Measurements from ENCODE around the gene METTL8.

Gene METTL8

DNA sequence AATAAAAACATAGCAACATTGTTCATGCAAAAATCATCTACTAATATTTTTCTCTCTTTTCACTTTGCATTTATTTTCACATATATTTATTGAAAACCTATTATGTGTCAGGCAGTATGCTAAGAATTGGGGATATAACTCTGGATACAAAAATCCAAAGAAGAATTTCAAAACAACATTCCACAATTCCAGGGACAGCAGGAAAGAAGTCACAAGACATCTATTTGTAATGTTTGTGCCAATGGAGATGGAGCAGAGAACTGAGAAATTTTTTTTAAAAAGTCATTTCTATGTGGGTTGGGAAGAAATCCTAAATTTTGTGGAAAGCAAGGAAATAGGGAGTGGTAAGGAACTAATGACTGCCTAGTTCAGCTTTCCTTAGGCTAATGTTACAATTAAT lies 144.5 kb downstream of the METTL8 start:
- DNase-seq (no peak), ATAC-seq (ENCODE audit: insufficient read depth, low read depth) (no peak)
- Histone ChIP-seq H3K4me3 (ENCODE audit: low read depth in 1 of 2, low read length in 2 of 2) (no peak overlapping the region), H3K4me2 (ENCODE audit: insufficient read depth, low read length) (no peak overlapping the region), H3K9me3 (ENCODE audit: insufficient read depth, low read length, severe bottlenecking) (no peaks in the 10 kb centered on the region), H3K4me1 (ENCODE audit: insufficient read depth, low read length) (no peaks in the 10 kb centered on the region), H3K9ac (ENCODE audit: low read depth, low read length) (no peak overlapping the region), H3K27me3 (ENCODE audit: insufficient read depth, low read length, poor library complexity) (no peaks in the 10 kb centered on the region), H3K36me3 (ENCODE audit: insufficient read depth, low read length) (no peaks in the 10 kb centered on the region), H4K20me1 (ENCODE audit: insufficient read depth, low read length) (no peaks in the 10 kb centered on the region), H3K27ac (ENCODE audit: low read length) (no peak overlapping the region), H2AFZ (ENCODE audit: low read depth, low read length) (no peak overlapping the region), H3K79me2 (ENCODE audit: insufficient read depth, low read length) (no peaks in the 10 kb centered on the region)
- TF ChIP-seq, protein P1, sequence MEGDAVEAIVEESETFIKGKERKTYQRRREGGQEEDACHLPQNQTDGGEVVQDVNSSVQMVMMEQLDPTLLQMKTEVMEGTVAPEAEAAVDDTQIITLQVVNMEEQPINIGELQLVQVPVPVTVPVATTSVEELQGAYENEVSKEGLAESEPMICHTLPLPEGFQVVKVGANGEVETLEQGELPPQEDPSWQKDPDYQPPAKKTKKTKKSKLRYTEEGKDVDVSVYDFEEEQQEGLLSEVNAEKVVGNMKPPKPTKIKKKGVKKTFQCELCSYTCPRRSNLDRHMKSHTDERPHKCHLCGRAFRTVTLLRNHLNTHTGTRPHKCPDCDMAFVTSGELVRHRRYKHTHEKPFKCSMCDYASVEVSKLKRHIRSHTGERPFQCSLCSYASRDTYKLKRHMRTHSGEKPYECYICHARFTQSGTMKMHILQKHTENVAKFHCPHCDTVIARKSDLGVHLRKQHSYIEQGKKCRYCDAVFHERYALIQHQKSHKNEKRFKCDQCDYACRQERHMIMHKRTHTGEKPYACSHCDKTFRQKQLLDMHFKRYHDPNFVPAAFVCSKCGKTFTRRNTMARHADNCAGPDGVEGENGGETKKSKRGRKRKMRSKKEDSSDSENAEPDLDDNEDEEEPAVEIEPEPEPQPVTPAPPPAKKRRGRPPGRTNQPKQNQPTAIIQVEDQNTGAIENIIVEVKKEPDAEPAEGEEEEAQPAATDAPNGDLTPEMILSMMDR (IDR thresholded peaks at IDR 0.05; ENCODE audit: borderline replicate concordance, extremely low read depth, low read length, poor library complexity, severe bottlenecking): no peak
- no peak for TF ChIP-seq EZH2 (IDR thresholded peaks at IDR 0.05; ENCODE audit: borderline replicate concordance, low read depth, low read length, severe bottlenecking)

DNA sequence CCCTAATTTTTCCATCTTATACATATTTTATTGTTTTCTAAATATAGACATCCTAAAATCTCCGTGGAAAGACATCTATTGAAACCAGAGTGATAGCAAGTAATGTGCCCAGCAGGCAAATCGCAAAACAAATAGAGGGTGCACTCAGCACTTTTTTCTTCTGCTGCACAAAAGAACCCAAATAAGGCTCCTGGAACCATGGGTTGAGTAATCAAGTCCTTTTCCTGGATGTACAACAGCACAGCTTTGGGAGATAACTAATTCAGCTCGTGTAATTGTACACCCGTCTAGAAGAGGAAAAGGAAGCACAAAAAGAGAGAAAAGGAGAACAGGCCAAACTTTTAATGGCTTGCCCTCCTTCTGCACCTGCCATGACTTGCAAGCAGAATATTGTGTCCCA lies 146.2 kb downstream of the METTL8 start:
- Histone ChIP-seq H3K4me3 (ENCODE audit: low read depth in 1 of 2, low read length in 2 of 2) (no peak overlapping the region), H3K27me3 (ENCODE audit: insufficient read depth, low read length, poor library complexity) (no peaks in the 10 kb centered on the region), H3K4me2 (ENCODE audit: insufficient read depth, low read length) (no peak overlapping the region), H3K9ac (ENCODE audit: low read depth, low read length) (no peak overlapping the region), H3K9me3 (ENCODE audit: insufficient read depth, low read length, severe bottlenecking) (no peaks in the 10 kb centered on the region), H3K27ac (ENCODE audit: low read length) (no peak overlapping the region), H3K4me1 (ENCODE audit: insufficient read depth, low read length) (no peaks in the 10 kb centered on the region), H3K36me3 (ENCODE audit: insufficient read depth, low read length) (no peaks in the 10 kb centered on the region), H3K79me2 (ENCODE audit: insufficient read depth, low read length) (no peaks in the 10 kb centered on the region), H4K20me1 (ENCODE audit: insufficient read depth, low read length) (no peaks in the 10 kb centered on the region), H2AFZ (ENCODE audit: low read depth, low read length) (no peak overlapping the region)
- no peak for ATAC-seq (ENCODE audit: insufficient read depth, low read depth)
- no peak for DNase-seq
- TF ChIP-seq EZH2 (IDR thresholded peaks at IDR 0.05; ENCODE audit: borderline replicate concordance, low read depth, low read length, severe bottlenecking): no peak
- TF ChIP-seq, protein P1 (IDR thresholded peaks at IDR 0.05; ENCODE audit: borderline replicate concordance, extremely low read depth, low read length, poor library complexity, severe bottlenecking): no peak

DNA sequence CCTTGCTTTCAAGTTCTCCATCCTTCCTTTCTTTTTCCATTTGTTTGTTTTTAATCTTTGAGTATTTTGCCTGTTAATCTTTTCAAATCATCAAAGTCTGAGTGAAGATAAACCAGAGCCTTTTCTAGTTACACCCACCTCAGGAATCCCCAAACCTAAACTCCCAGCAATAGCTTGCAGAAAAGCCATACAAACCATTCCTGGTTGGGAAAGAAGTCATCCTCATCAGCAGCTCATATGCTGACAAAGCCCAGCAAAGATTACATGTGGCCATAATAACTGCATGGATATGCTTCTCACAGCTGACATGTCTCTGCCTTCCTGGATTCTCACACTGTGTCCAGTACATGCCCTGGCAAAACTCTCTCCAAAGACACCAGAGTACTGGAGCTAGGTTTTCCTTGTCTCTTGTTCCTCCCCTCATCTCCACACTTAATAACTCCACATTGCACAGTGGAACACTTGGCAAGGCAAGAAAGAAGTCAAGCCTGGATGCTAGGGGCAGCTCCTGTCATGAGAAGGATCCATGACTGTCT lies 146.7 kb downstream of the METTL8 start:
- DNase-seq: no peak
- Histone ChIP-seq H3K4me1 (ENCODE audit: insufficient read depth, low read length) (no peaks in the 10 kb centered on the region), H4K20me1 (ENCODE audit: insufficient read depth, low read length) (no peaks in the 10 kb centered on the region), H3K27me3 (ENCODE audit: insufficient read depth, low read length, poor library complexity) (no peaks in the 10 kb centered on the region), H3K79me2 (ENCODE audit: insufficient read depth, low read length) (no peaks in the 10 kb centered on the region), H2AFZ (ENCODE audit: low read depth, low read length) (no peak overlapping the region), H3K4me3 (ENCODE audit: low read depth in 1 of 2, low read length in 2 of 2) (no peak overlapping the region), H3K36me3 (ENCODE audit: insufficient read depth, low read length) (no peaks in the 10 kb centered on the region), H3K27ac (ENCODE audit: low read length) (no peak overlapping the region), H3K9ac (ENCODE audit: low read depth, low read length) (no peak overlapping the region), H3K9me3 (ENCODE audit: insufficient read depth, low read length, severe bottlenecking) (no peaks in the 10 kb centered on the region), H3K4me2 (ENCODE audit: insufficient read depth, low read length) (no peak overlapping the region)
- TF ChIP-seq EZH2 (IDR thresholded peaks at IDR 0.05; ENCODE audit: borderline replicate concordance, low read depth, low read length, severe bottlenecking): no peak
- TF ChIP-seq, protein P1 (IDR thresholded peaks at IDR 0.05; ENCODE audit: borderline replicate concordance, extremely low read depth, low read length, poor library complexity, severe bottlenecking): no peak
- ATAC-seq (ENCODE audit: insufficient read depth, low read depth): no peak

DNA sequence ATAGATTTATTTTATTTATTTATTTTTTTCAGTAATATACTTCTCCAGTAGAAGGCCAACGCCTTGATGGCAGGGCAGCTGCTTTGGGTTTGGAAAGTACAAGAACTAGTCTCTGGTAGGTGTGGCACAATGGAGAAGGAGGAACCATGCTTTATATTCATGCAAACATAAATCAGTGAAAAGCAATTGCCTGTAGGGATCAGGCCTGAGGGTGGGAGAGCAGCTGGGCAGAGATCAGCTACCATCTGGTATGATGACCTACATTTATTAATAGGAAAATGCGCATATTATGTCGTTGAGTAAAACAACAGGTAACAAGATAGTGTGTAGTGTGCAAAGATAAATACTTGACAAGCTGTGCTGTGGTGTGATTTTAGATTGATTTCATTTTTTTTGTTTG lies 152.7 kb downstream of the METTL8 start:
- Histone ChIP-seq H3K27me3 (ENCODE audit: insufficient read depth, low read length, poor library complexity) (no peaks in the 10 kb centered on the region), H3K27ac (ENCODE audit: low read length) (no peak overlapping the region), H3K4me3 (ENCODE audit: low read depth in 1 of 2, low read length in 2 of 2) (no peak overlapping the region), H3K9ac (ENCODE audit: low read depth, low read length) (no peak overlapping the region), H3K4me1 (ENCODE audit: insufficient read depth, low read length) (no peaks in the 10 kb centered on the region), H3K9me3 (ENCODE audit: insufficient read depth, low read length, severe bottlenecking) (no peaks in the 10 kb centered on the region), H3K36me3 (ENCODE audit: insufficient read depth, low read length) (no peaks in the 10 kb centered on the region), H2AFZ (ENCODE audit: low read depth, low read length) (no peak overlapping the region), H3K4me2 (ENCODE audit: insufficient read depth, low read length) (no peak overlapping the region), H3K79me2 (ENCODE audit: insufficient read depth, low read length) (no peaks in the 10 kb centered on the region), H4K20me1 (ENCODE audit: insufficient read depth, low read length) (no peaks in the 10 kb centered on the region)
- TF ChIP-seq, protein P1 (IDR thresholded peaks at IDR 0.05; ENCODE audit: borderline replicate concordance, extremely low read depth, low read length, poor library complexity, severe bottlenecking): no peak
- no peak for TF ChIP-seq EZH2 (IDR thresholded peaks at IDR 0.05; ENCODE audit: borderline replicate concordance, low read depth, low read length, severe bottlenecking)
- ATAC-seq (ENCODE audit: insufficient read depth, low read depth) (no peak), DNase-seq (no peak)

Measured in DND-41 (cell line).